Measurements from ENCODE around the gene SND1.

DNA sequence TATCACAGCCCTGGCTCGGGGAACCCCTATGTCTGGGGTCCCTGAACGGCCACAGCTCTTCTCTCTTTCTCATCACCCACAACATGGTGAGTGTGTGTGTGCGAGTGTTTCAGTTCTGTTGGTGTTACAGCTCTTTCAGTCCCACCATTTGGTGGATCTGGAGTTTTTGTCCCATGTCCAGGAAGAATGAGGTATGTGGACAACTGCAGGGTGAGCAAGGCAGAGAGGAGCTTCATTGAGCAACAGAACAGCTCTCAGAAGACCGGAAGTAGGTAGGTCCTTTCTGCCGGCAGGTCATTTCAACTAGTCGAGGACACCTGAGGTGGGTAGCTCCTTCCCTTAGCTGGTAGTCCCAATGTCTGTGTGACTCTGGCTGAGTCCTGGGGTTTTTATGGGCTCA lies 43.5 kb upstream of the SND1 start:
- no peak for TF ChIP-seq CTCF (IDR thresholded peaks at IDR 0.05; ENCODE audit: insufficient read depth, low read length, poor library complexity, severe bottlenecking)
- no peak for TF ChIP-seq EZH2phosphoT487 (conservative IDR thresholded peaks at IDR 0.05; ENCODE audit: low read length)

All from SU-DHL-6 (cell line).